Effector CD4-positive, alpha-beta T cell (primary cell): ENCODE measurements around the gene CNIH3.

Experiments used
- DNase-seq: peaks from one replicate; pipeline ENCODE4 v3.0.0-alpha.2; 2020

Gene CNIH3

GRCh38 chr1:224782281-224783000 is 166.3 kb downstream of the CNIH3 start:
- no peak for DNase-seq

GRCh38 chr1:224783006-224783651 is 167.0 kb downstream of the CNIH3 start:
- no peak for DNase-seq

GRCh38 chr1:224784265-224785039 is 168.3 kb downstream of the CNIH3 start:
- no peak for DNase-seq

- DNase-seq, result no peak
Measured at GRCh38 chr1:224785040-224785328, 168.9 kb downstream of the CNIH3 start.

GRCh38 chr1:224785622-224786021 is 169.5 kb downstream of the CNIH3 start:
- DNase-seq, result no peak

GRCh38 chr1:224786533-224787250 is 170.6 kb downstream of the CNIH3 start:
- no peak for DNase-seq

GRCh38 chr1:224789311-224789710 is 173.2 kb downstream of the CNIH3 start:
- DNase-seq, result no peak
